Uterus (tissue), 2 donors: ENCODE data around the gene PUDP.

Experiments used
- CTCF ChIP-seq, 4 experiments: fragments of 200-600 bp in 2 of 4; fragments of 450-650 bp in 2 of 4; sonication (generic) in 2 of 4; IDR thresholded peaks; one replicate each; pipeline ENCODE4 v1.5.1; 2016 to 2019; ENCODE audit warnings: antibody characterized with exemption in 4 of 4, mild to moderate bottlenecking in 2 of 4, moderate library complexity in 1 of 4
- POLR2A ChIP-seq, 2 donors: fragments of 450-650 bp; IDR thresholded peaks; one replicate each; pipeline ENCODE4 v1.6.1; 2016; ENCODE audit warnings: antibody characterized with exemption in 2 of 2, mild to moderate bottlenecking in 1 of 2, moderate library complexity in 1 of 2

- TF ChIP-seq CTCF (IDR thresholded peaks at IDR 0.05) (no peak), POLR2A (IDR thresholded peaks at IDR 0.05) (no peak)
Observed at GRCh38 chrX:7153231-7153630, 5.3 kb upstream of the PUDP start.
